Stimulated activated CD4-positive, alpha-beta T cell treated with anti-CD3 and anti-CD28 coated beads, Interleukin-4, amount 100 ng/mL, for 48 hours (primary cell): ENCODE results near the gene NUDT19.
"Not testable (repeated sequence)": the region's sequence is repeated elsewhere in the genome, so short reads cannot be mapped to it uniquely, and the experiment has no call there.

Experiments
- DNase-seq, 2 donors: peaks; one replicate each; pipeline ENCODE4 v3.0.0-alpha.2; 2020; ENCODE audit warnings: low read depth in 2 of 2

Gene NUDT19

GRCh38 chr19:32691291-32691951 is at the start of gene NUDT19:
Gene NUDT19 (plus strand): TSS chr19:32691821. CDS start chr19:32691961, 140 bp downstream.
- peak; percentile 76 to 80 for DNase-seq

- peak; percentile 46 to 47 for DNase-seq
These were observed 48.9 kb upstream of the NUDT19 start for GRCh38 chr19:32642771-32643170.

GRCh38 chr19:32646556-32646955 is 45.1 kb upstream of the NUDT19 start:
- peak in 1 of 2 donors; percentile 1 for DNase-seq

- no peak for DNase-seq
These were observed 44.3 kb upstream of the NUDT19 start for GRCh38 chr19:32647361-32647760.

- DNase-seq, result no peak
These were observed 41.9 kb upstream of the NUDT19 start for GRCh38 chr19:32649751-32650150.

- no peak for DNase-seq
These were observed 41.0 kb upstream of the NUDT19 start for GRCh38 chr19:32650671-32651070.

- no peak for DNase-seq
These were observed 39.9 kb upstream of the NUDT19 start for GRCh38 chr19:32651729-32652140.

- DNase-seq, result not testable (repeated sequence)
These were observed 39.3 kb upstream of the NUDT19 start for GRCh38 chr19:32652331-32652730.

- DNase-seq, result no peak
These were observed 38.6 kb upstream of the NUDT19 start for GRCh38 chr19:32652894-32653598.

GRCh38 chr19:32653599-32653915 is 38.1 kb upstream of the NUDT19 start:
- DNase-seq, result no peak

GRCh38 chr19:32656379-32656778 is 35.2 kb upstream of the NUDT19 start:
- not testable (repeated sequence) for DNase-seq

- no peak for DNase-seq
These were observed 33.5 kb upstream of the NUDT19 start for GRCh38 chr19:32658075-32658474.

GRCh38 chr19:32658527-32658926 is 33.1 kb upstream of the NUDT19 start:
- DNase-seq, result no peak

GRCh38 chr19:32661318-32661717 is 30.3 kb upstream of the NUDT19 start:
- DNase-seq, result no peak

- DNase-seq, result no peak
These were observed 29.4 kb upstream of the NUDT19 start for GRCh38 chr19:32662186-32662585.

GRCh38 chr19:32666084-32666483 is 25.5 kb upstream of the NUDT19 start:
- DNase-seq, result no peak

GRCh38 chr19:32669310-32669709 is 22.3 kb upstream of the NUDT19 start:
- DNase-seq, result no peak

- DNase-seq, result no peak
These were observed 19.6 kb upstream of the NUDT19 start for GRCh38 chr19:32671883-32672593.

GRCh38 chr19:32672841-32673240 is 18.8 kb upstream of the NUDT19 start:
- no peak for DNase-seq

- no peak for DNase-seq
These were observed 18.0 kb upstream of the NUDT19 start for GRCh38 chr19:32673573-32673972.

GRCh38 chr19:32674153-32674930 is 17.3 kb upstream of the NUDT19 start:
- DNase-seq, result no peak
